GM12878 (cell line): Measurements from ENCODE around the gene CDH5. TPM values are rescaled to one million over a fixed set of nuclear protein-coding genes. Genes with fewer than 3 reads are reported as not detected.

Experiments used
- ATAC-seq: fragments of 200-7000 bp; cut with Tn5 transposase; 3 replicates; pipeline ENCODE4 v1.9.1; 2020; ENCODE audit warnings: mild to moderate bottlenecking, moderate library complexity
- BruUV-seq: library from RNA; stranded (reverse); fragments of 400-500 nt; replicated peaks from 2 replicates; lab custom pipeline; 2021; lab: Mats Ljungman, UMichigan
- CTCF ChIA-PET: fragments of 300-600 bp; sonication (Branson Sonifier 250); formaldehyde crosslinking; extraction: SDS; loops from one replicate; lab custom pipeline; 2021; ENCODE audit warnings: inconsistent platforms; lab: Yijun Ruan, JAX
- POLR2A ChIA-PET: fragments of 350-600 bp; formaldehyde crosslinking; extraction: SDS; loops from one replicate; lab custom pipeline; 2021; ENCODE audit warnings: inconsistent platforms; lab: Charles Lee
- RAD21 ChIA-PET: fragments of 300-600 bp; sonication (Branson Sonifier 250); formaldehyde crosslinking; loops from one replicate; lab custom pipeline; 2023; ENCODE audit warnings: antibody characterized with exemption; ENCODE audit not compliant: unreplicated experiment; lab: Charles Lee
- SMC1A ChIA-PET: fragments of 300-600 bp; sonication (Branson Sonifier 250); formaldehyde crosslinking; loops from one replicate; lab custom pipeline; 2023; ENCODE audit not compliant: unreplicated experiment, uncharacterized antibody; lab: Charles Lee
- DNase-seq: peaks from one replicate; pipeline ENCODE4 v3.0.0-alpha.2; 2011; ENCODE audit warnings: low read depth, low spot score
- FAIRE-seq: peaks from 3 replicates; lab custom pipeline; 2011; peaks lifted over from hg19 to GRCh38; lab: Jason Lieb, UNC
- H2AFZ ChIP-seq: 2 replicates; pipeline ENCODE4 v1.6.0; 2011; ENCODE audit warnings: low read depth, low read length, control low read depth; ENCODE audit not compliant: control insufficient read depth
- H3K27ac ChIP-seq: 2 replicates; pipeline ENCODE4 v1.5.1; 2011; ENCODE audit warnings: control low read depth; ENCODE audit not compliant: control insufficient read depth, insufficient read depth
- H3K27me3 ChIP-seq, 2 experiments: replicated peaks in 1 of 2; 2 replicates each; pipeline versions ENCODE4 v1.6.0 to v1.6.1; 2011; ENCODE audit warnings: low read length in 1 of 2; ENCODE audit not compliant: control insufficient read depth in 2 of 2, insufficient read depth in 2 of 2
- H3K36me3 ChIP-seq, 2 experiments: 2 replicates each; pipeline ENCODE4 v1.5.1; 2011; ENCODE audit warnings: low read length in 1 of 2; ENCODE audit not compliant: control insufficient read depth in 2 of 2, insufficient read depth in 2 of 2
- H3K4me1 ChIP-seq: 2 replicates; pipeline ENCODE4 v1.6.1; 2011; ENCODE audit warnings: mild to moderate bottlenecking, low read length, moderate library complexity, mixed read lengths; ENCODE audit not compliant: control insufficient read depth, insufficient read depth
- H3K4me2 ChIP-seq: 2 replicates; pipeline ENCODE4 v1.6.0; 2011; ENCODE audit warnings: control low read depth; ENCODE audit not compliant: control insufficient read depth, insufficient read depth
- H3K4me3 ChIP-seq: fragments of 200-600 bp; sonication (generic); 2 replicates; pipeline ENCODE4 v1.5.1; 2016
- H3K79me2 ChIP-seq: 2 replicates; pipeline ENCODE4 v1.6.0; 2011; ENCODE audit warnings: low read length; ENCODE audit not compliant: control insufficient read depth, insufficient read depth
- H3K9ac ChIP-seq: 2 replicates; pipeline ENCODE4 v1.8.0; 2011; ENCODE audit warnings: low read length, control low read depth, mixed read lengths; ENCODE audit not compliant: control insufficient read depth, insufficient read depth
- H3K9me3 ChIP-seq: replicated peaks from 3 replicates; pipeline ENCODE4 v1.5.1; 2011; ENCODE audit warnings: mild to moderate bottlenecking, low read length; ENCODE audit not compliant: control insufficient read depth, insufficient read depth
- H4K20me1 ChIP-seq: 2 replicates; pipeline ENCODE4 v1.6.0; 2011; ENCODE audit not compliant: control insufficient read depth, insufficient read depth
- IRF4 ChIP-seq: IDR thresholded peaks from 2 replicates; pipeline ENCODE4 v1.6.1; 2011; ENCODE audit warnings: low read depth, low read length
- MEF2B ChIP-seq: fragments of 450-650 bp; IDR thresholded peaks from 2 replicates; pipeline ENCODE4 v1.6.1; 2018; ENCODE audit warnings: mild to moderate bottlenecking, moderate library complexity; ENCODE audit not compliant: partially characterized antibody, poor library complexity, severe bottlenecking
- NR2C2 ChIP-seq: IDR thresholded peaks from 2 replicates; pipeline ENCODE4 v1.6.1; 2011; ENCODE audit warnings: borderline replicate concordance, low read depth; ENCODE audit not compliant: control insufficient read depth, insufficient read length
- SMAD1 ChIP-seq: fragments of 450-650 bp; IDR thresholded peaks from 2 replicates; pipeline ENCODE4 v1.6.1; 2018; ENCODE audit warnings: mild to moderate bottlenecking, low read depth; ENCODE audit not compliant: partially characterized antibody
- WGBS: methylation state at CpG from one replicate; pipeline ENCODE4 v1.1.6; 2016; ENCODE audit warnings: low lambda C conversion rate; ENCODE audit not compliant: insufficient replicate concordance, insufficient coverage; ENCODE audit errors: missing lambda C conversion rate; 5-methylcytosine and 5-hydroxymethylcytosine counted together
- in situ Hi-C: fragments of 300-500 bp; cut with MboI; formaldehyde crosslinking; loops from 9 replicates; pipeline ENCODE4 v1.14.3; 2018; ENCODE audit warnings: mixed read lengths
- intact Hi-C: fragments of 100-400 bp; cut with micrococcal nuclease; formaldehyde crosslinking; loops from one replicate; pipeline ENCODE4 v1.14.2; 2022; ENCODE audit not compliant: unreplicated experiment
- polyA plus RNA-seq, 11 experiments: library from polyadenylated mRNA; depleted of rRNA in 4 of 11; unstranded in 6 of 11; stranded (reverse) in 5 of 11; fragments of >200 nt; fragmentation: Nextera tagmentation in 4 of 11; fragmentation: Illumina TruSeq in 1 of 11; extraction: Ambion mirVana in 4 of 11; extraction: Trizol in 1 of 11; gene quantifications; 1 replicate in 1 of 11; 2 replicates in 10 of 11; pipeline versions ENCODE4 v1.2.1 to v1.2.3, GENCODE V29; 2011 to 2016; ENCODE audit warnings: inconsistent platforms in 2 of 11, missing spikeins in 2 of 11, low read depth in 1 of 11
- total RNA-seq, 4 experiments: library from RNA; depleted of rRNA in 3 of 4; stranded (reverse); fragments of >200 nt in 3 of 4; fragmentation: Illumina TruSeq in 1 of 4; extraction: Trizol in 1 of 4; gene quantifications; 2 replicates each; pipeline versions ENCODE4 v1.2.1 to v1.2.3, GENCODE V29; 2013 to 2021

CDH5 gene
- total and polyA plus RNA-seq, 10 of the 15 experiments (the other 5 are each of a cell fraction or from before 2014, with no cell fraction given): not detected

- Histone ChIP-seq H3K79me2 (no peaks in the 10 kb centered on the region), H3K9me3 (no peaks in the 10 kb centered on the region; the same call in 2 of the 3 replicates), H3K4me1 (peaks cover 5% of the 10 kb centered on the region; the same call in 1 of the 2 replicates), H3K4me2 (no peak overlapping the region), H3K27me3 (peaks cover 0 to 2% of the 10 kb centered on the region in 2 experiments; a peak in 2 of 4 replicates), H3K27ac (no peak overlapping the region), H4K20me1 (no peaks in the 10 kb centered on the region), H3K4me3 (no peak overlapping the region), H2AFZ (no peak overlapping the region), H3K36me3 (no peaks in the 10 kb centered on the region), H3K9ac (no peak overlapping the region)
- in situ Hi-C loops (no loop called here), intact Hi-C loops (no loop called here)
- ChIA-PET SMC1A (no interaction called here), CTCF (interaction anchor here (1.5 to 3.4 kb wide), 3 partner anchors 11 to 13 kb away, joined by 5 to 18 read pairs (median 14); no protein-coding TSS in a partner anchor), POLR2A (no interaction called here), RAD21 (no interaction called here)
- ATAC-seq (no peak), FAIRE-seq (no peak), DNase-seq (no peak)
- BruUV-seq: no TSS peak
- WGBS: 30% methylated on average over 11 of the region's 11 CpGs
- no peak for TF ChIP-seq IRF4
- no peak for TF ChIP-seq SMAD1
- TF ChIP-seq NR2C2: no peak
- no peak for TF ChIP-seq MEF2B
Observed at GRCh38 chr16:66367968-66368891, 1.7 kb downstream of the CDH5 start.
